ENCODE results near the gene SEC31A. TPM values are rescaled to one million over a fixed set of nuclear protein-coding genes. Genes with fewer than 3 reads are reported as not detected.
"Not testable (repeated sequence)": the region's sequence is repeated elsewhere in the genome, so short reads cannot be mapped to it uniquely, and the experiment has no call there.

The SEC31A gene
- polyA plus RNA-seq (2013, experiment 1 of 2; ENCODE audit: insufficient read length) = 335 TPM
- 329 TPM for polyA plus RNA-seq (2013, experiment 2 of 2; ENCODE audit: insufficient read length)

GRCh38 chr4:82890901-82891706, at the start of gene SEC31A:
Gene SEC31A (minus strand): TSS chr4:82891153. CDS start chr4:82881936, 9,217 bp downstream.
- peak; percentile 97 for DNase-seq

GRCh38 chr4:82939414-82939813, 48.5 kb upstream of the SEC31A start:
- no peak for DNase-seq

DNA sequence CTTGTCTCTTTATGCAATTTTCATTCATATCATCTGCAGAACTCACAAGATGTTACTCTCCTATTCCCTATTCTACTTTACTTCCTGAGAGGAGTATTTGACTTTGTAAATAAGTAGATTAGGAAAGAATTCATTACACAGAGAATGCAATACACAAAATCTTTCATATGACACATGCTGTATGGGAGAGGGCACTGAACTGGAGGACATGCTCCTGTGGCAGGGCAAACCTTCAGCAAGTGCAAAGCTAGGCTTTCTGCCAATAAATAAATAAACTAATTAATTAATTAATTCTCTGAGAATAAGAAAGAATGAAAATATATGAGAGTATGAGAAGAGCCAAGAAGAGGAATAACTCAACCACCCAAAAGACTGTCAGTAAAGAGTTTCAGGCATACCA, 43.5 kb upstream of the SEC31A start:
- DNase-seq = no peak

DNA sequence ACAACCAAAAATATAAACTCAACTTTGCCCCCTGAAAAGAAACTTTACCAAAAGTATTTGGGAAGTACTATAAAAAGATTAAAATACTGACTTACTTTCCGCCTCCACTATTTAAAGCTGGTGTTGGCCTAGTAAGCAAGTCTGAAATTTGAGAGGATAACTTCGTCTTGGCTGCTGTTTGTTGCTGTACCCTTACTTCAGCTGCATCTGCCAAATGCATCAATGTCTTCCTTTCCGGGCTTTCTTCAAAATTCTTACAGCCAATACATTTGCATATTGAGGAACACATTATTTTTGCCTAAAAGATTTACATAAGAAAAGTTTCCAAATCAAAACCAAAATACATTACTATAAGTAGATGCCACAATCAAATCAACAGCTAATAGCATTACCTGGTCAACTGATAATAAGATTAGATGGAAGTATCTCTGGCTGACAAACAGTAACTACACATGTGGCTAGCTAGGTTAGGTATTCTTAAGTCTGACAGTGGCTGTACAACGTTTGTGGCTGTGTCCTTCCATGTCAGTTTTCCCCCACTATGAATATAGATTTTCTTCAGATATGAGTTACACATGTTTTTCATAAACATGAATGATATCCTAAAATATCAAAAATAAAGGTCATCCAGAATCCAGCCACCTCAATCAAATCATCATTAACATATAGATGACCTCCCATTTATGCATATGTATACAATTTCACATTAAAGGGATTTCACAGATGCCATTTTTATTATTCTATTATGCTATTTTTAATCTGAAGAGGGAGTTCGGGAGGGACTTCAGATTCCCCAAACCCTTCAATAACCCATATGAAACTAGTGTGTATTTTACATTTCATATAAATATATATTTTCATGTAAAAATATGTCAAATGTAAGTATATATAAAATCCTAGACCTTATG, 40.1 kb upstream of the SEC31A start:
- DNase-seq = no peak

DNA sequence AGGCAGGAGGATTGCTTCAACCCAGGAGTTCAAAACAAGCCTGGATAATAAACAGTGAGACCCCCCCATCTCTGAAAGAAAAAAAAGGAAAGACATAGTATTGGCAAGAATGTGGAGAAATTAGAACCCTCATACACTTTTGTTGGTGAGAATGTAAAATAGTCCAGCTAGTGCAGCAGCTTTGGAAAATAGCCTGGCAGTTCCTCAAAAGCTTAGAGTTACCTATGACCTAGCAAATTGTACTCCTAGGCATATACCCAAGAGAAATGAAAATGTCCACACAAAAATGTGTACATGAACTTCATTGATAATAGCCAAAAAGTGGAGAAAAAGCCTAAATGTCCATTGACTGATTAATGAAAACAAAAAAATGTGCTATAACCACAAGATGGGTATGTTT, 30.8 kb upstream of the SEC31A start:
- no peak for DNase-seq

GRCh38 chr4:82919386-82919785, 28.4 kb upstream of the SEC31A start:
- no peak for DNase-seq

- no peak for DNase-seq
Measured at GRCh38 chr4:82918091-82918490, 27.1 kb upstream of the SEC31A start.

DNA sequence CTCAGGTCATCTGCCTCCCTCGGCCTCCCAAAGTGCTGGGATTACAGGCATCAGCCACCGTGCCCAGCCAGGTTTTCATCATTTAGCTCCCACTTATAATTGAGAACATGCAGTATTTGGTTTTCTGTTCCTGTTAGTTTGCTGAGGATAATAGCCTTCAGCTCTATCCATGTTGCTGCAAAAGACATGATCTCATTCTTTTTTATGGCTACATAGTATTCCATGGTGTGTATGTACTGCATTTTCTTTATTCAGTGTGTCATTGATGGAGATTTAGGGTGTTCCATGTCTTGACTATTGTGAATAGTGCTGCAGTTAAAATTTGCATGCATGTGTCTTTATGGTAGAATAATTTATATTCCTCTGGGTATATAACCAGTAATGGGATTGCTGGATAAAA, 23.0 kb upstream of the SEC31A start:
- not testable (repeated sequence) for DNase-seq

DNA sequence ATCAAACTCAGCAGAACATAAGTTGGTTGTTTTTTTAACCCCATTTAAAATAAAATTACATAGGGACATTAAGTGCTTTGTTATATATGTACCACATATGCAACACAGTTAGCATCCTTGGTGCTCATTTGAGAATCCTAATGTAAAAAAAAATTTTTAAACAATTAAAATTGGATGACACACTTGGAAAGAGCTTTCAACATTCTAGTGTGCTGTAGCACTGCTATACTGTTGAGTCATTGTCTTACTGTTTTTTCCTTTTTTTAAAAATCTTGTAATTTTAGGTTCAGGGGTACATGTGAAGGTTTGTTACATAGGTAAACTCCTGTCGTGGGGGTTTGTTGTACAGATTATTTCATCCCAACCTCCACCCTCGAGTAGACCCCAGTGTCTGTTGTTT, 22.4 kb upstream of the SEC31A start:
- DNase-seq = no peak

GRCh38 chr4:82909326-82909725, 18.4 kb upstream of the SEC31A start:
- DNase-seq = no peak

DNA sequence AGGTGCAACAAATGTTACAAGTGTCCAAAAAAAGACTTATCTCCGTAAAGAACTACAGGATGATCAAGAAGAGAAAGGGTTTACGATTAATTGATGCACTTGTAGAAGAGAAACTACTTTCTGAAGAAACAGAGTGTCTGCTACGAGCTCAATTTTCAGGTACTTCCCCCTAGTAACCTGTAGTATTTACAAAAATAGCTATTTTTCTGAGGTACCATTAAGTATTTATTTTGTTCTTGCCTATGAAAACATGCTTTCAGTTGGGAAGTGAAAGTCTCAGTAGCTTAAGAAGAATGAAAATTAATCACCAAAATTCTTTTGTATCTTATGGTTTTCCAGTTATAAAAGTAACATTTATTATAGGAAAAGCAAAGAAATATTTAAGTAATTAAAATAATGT, 15.5 kb upstream of the SEC31A start:
- DNase-seq = no peak

DNA sequence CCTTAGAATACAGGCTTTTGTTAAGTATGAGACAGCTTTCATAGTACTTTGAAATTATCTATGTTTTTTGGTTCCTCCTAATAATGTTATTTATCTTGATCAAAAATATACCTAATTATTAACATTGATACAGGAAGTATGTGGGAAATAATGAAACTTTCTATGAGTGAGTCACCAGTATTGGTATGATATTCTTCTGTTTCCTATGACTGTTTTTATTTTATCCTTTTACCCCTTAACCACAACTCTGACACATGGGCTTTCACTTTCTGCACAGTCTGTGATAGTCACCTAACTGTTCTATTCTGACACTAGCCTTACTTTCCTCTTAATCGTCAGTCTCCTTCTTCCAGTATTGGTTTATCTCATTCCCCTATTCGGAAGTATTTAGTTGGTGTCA, 14.3 kb upstream of the SEC31A start:
- DNase-seq = peak; percentile 33

- DNase-seq = no peak
Measured at GRCh38 chr4:82903737-82904136, 12.8 kb upstream of the SEC31A start.

DNA sequence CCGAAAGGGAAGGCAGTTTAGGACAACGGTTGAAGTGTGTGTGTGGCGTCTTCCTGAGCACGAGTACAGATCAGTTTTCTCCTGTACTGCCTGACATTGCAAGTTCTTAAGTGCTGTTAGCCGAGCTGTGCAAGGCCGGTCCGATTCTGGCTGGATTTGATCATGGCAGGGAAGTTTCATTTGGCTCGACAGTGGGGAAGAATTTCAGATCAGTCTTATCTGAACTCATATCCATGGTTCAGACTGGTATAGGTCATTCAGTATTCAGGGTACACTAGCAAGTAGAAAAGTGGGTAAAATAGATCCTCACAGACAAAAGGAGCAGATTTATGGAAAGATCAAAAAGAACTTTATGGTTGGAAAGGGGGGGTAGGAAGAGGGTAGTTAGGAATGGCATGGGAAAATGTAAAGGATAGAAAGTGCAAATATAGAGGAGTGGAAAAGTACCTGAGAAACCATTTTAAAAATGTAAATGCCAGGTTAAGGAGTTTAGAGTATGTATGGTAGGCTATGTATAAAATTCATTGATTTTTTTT, 10.3 kb upstream of the SEC31A start:
- DNase-seq = no peak

GRCh38 chr4:82900411-82901182, 9.6 kb upstream of the SEC31A start, which contains the start of gene THAP9:
Gene THAP9 (plus strand): TSS chr4:82900735. CDS start chr4:82900803, 68 bp downstream.
- peak; percentile 100 for DNase-seq

- DNase-seq = no peak
Measured at GRCh38 chr4:82900066-82900410, 9.1 kb upstream of the SEC31A start.

DNA sequence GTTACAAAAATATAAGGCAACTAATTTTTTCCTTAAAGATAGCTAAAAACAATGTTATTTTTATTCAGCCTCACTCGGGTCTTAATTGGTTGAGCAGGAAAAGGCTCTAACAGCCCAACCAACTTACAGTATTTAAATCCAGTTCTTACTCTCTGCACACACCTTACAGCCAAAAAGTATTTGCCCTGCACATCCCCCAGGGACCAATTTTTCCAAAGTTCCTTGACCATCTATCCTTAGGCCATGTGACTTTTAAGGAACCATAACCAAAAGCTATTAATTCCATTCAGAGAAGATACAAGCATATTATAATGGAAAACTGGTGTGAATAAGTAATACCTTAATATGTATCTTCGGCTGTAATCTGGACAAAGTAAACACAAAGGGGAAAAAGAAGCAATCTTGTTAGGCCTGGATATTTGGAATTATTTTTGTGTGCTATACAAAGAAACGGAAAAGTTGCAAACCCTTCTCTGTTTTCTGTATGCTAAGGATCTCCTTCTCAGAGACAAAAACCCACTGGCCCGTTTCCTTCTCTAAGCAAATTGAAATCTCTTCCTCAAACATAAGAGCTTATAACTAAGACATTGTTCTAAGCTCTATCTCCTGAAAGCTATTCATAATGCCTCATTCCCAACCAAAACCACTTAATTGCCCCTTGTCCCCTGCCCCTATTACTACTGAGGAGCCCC, 8.6 kb upstream of the SEC31A start:
- no peak for DNase-seq

GRCh38 chr4:82898322-82899243, 7.6 kb upstream of the SEC31A start:
- DNase-seq = peak; percentile 86

GRCh38 chr4:82896755-82897154, 5.8 kb upstream of the SEC31A start:
- no peak for DNase-seq

GRCh38 chr4:82893942-82894341, 3.0 kb upstream of the SEC31A start:
- DNase-seq = no peak

DNA sequence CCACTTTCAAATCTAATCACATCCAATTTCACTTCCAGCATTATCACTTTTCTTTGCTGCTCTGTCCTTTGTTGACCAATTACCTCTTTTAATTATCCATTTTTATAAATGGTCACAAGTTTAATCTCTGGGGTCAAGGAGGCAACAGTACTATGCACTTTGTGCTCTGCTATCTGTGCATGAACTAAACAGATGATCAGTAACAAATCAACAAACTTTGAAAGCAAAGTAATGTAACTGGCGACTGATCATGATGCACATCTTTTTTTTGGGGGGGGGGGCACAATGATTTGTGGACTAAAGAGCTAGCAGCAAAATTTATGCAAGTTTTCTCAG, 1.5 kb upstream of the SEC31A start:
- DNase-seq = no peak

All from fibroblast of skin of abdomen (primary cell).